ENCODE results near the gene SMOC1.

DNA sequence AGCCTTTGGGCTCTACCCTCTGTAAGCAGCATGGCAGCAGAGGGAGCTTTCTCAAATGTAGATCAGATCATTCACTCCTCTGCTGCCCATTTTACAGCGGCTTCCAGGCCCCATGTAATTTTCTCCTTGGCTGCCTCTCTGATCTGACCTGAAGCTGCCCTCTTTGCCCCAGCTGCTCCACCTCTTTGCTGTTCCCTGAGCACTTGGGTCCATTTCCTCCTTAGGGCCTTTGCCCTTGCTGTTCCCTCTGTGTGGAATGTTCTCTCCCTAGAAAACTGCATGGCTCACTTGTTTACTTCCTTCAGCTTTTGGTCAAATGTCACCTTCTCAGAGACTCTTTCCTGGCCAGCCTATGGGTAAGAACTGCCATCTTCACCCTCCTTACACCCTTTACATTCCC lies 37.2 kb downstream of the SMOC1 start:
- TF ChIP-seq, protein P1, sequence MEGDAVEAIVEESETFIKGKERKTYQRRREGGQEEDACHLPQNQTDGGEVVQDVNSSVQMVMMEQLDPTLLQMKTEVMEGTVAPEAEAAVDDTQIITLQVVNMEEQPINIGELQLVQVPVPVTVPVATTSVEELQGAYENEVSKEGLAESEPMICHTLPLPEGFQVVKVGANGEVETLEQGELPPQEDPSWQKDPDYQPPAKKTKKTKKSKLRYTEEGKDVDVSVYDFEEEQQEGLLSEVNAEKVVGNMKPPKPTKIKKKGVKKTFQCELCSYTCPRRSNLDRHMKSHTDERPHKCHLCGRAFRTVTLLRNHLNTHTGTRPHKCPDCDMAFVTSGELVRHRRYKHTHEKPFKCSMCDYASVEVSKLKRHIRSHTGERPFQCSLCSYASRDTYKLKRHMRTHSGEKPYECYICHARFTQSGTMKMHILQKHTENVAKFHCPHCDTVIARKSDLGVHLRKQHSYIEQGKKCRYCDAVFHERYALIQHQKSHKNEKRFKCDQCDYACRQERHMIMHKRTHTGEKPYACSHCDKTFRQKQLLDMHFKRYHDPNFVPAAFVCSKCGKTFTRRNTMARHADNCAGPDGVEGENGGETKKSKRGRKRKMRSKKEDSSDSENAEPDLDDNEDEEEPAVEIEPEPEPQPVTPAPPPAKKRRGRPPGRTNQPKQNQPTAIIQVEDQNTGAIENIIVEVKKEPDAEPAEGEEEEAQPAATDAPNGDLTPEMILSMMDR (conservative IDR thresholded peaks at IDR 0.05 in 1 of 2, IDR thresholded peaks at IDR 0.05 in 1 of 2; ENCODE audit: low read depth in 1 of 2, low read length in 2 of 2), result no peak
- no peak for TF ChIP-seq EZH2 (IDR thresholded peaks at IDR 0.05; ENCODE audit: low read length, missing control alignments)

Measured in fibroblast of lung (primary cell).